Common myeloid progenitor, CD34-positive (primary cell): ENCODE results near the gene GALNT11.

Experiments
- CTCF ChIA-PET: fragments of 350-600 bp; sonication (Branson Sonifier 250); formaldehyde crosslinking; loops from one replicate; lab custom pipeline; 2021; ENCODE audit warnings: antibody characterized with exemption; lab: Charles Lee
- POLR2A ChIA-PET: fragments of 350-600 bp; sonication (Branson Sonifier 250); formaldehyde crosslinking; loops from one replicate; lab custom pipeline; 2021; ENCODE audit warnings: antibody characterized with exemption; lab: Charles Lee
- DNase-seq, 3 donors: peaks; one replicate each; pipeline versions ENCODE4 v3.0.0 to v3.0.0-alpha.2; 2013
- H3K27ac ChIP-seq, 2 experiments: 1 replicate in 1 of 2; 2 replicates in 1 of 2; pipeline ENCODE4 v1.7.0; 2013; ENCODE audit warnings: inconsistent platforms in 2 of 2, low read length in 2 of 2, mild to moderate bottlenecking in 2 of 2, low read depth in 1 of 2, moderate library complexity in 1 of 2; ENCODE audit not compliant: severe bottlenecking in 2 of 2, insufficient read depth in 1 of 2, poor library complexity in 1 of 2
- H3K27me3 ChIP-seq, 5 experiments: replicated peaks in 2 of 5; 1 replicate in 3 of 5; 2 replicates in 2 of 5; pipeline versions ENCODE4 v1.6.1 to v1.7.0; 2013; ENCODE audit warnings: low read length in 4 of 5, mild to moderate bottlenecking in 2 of 5, moderate library complexity in 2 of 5, inconsistent platforms in 1 of 5; ENCODE audit not compliant: insufficient read depth in 5 of 5, control insufficient read depth in 4 of 5
- H3K36me3 ChIP-seq, 4 experiments: 1 replicate in 2 of 4; 2 replicates in 2 of 4; pipeline versions ENCODE4 v1.6.1 to v1.7.0; 2013; ENCODE audit warnings: low read length in 3 of 4, control low read depth in 1 of 4, mild to moderate bottlenecking in 1 of 4; ENCODE audit not compliant: control insufficient read depth in 4 of 4, insufficient read depth in 4 of 4
- H3K4me1 ChIP-seq, 4 experiments: 1 replicate in 3 of 4; 2 replicates in 1 of 4; pipeline versions ENCODE4 v1.6.1 to v1.7.1; 2013; ENCODE audit warnings: low read length in 3 of 4, mild to moderate bottlenecking in 3 of 4, control low read depth in 1 of 4, inconsistent platforms in 1 of 4, moderate library complexity in 1 of 4; ENCODE audit not compliant: control insufficient read depth in 4 of 4, insufficient read depth in 4 of 4; ENCODE audit errors: control extremely low read depth in 1 of 4
- H3K4me3 ChIP-seq, 7 experiments: 1 replicate in 4 of 7; 2 replicates in 3 of 7; pipeline versions ENCODE4 v1.5.1 to v1.7.0; 2013; ENCODE audit warnings: mild to moderate bottlenecking in 7 of 7, low read length in 6 of 7, moderate library complexity in 6 of 7, inconsistent platforms in 2 of 7, low read depth in 2 of 7, control low read depth in 1 of 7; ENCODE audit not compliant: insufficient read depth in 4 of 7, control insufficient read depth in 1 of 7; ENCODE audit errors: extremely low read depth in 1 of 7
- H3K9me3 ChIP-seq, 5 experiments: 1 replicate in 4 of 5; 2 replicates in 1 of 5; pipeline versions ENCODE4 v1.6.1 to v1.7.1; 2013; ENCODE audit warnings: low read length in 4 of 5, mild to moderate bottlenecking in 2 of 5, inconsistent platforms in 1 of 5, low read depth in 1 of 5, moderate library complexity in 1 of 5; ENCODE audit not compliant: control insufficient read depth in 4 of 5, insufficient read depth in 2 of 5; ENCODE audit errors: control extremely low read depth in 1 of 5
- WGBS: methylation state at CpG from one replicate; pipeline ENCODE4 v1.1.5; 2013; ENCODE audit not compliant: insufficient coverage; 5-methylcytosine and 5-hydroxymethylcytosine counted together

The GALNT11 gene

DNA sequence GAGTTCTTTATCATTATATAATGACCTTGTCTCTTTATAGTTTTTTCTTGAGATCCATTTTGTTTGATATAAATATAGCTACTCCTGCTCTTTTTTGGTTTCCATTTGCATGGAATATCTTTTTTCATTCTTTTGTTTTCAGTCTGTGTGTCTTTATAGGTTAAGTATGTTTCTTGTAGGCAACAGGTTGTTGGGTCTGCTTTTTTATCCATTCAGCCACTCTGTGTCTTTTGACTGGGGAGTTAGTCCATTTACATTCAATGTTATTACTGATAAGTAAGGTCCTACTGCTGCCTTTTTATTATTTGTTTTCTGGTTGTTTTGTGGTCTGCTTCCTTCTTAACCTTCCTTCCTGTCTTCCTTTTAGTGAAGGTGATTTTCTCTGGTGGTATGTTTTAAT is 21.1 kb downstream of the GALNT11 start:
- Histone ChIP-seq H3K4me1 (no peaks in the 10 kb centered on the region), H3K9me3 (peaks cover 1 to 19% (median 6%) of the 10 kb centered on the region in 5 experiments), H3K27ac (no peak overlapping the region), H3K4me3 (no peak overlapping the region), H3K36me3 (no peaks in the 10 kb centered on the region), H3K27me3 (no peaks in the 10 kb centered on the region)
- DNase-seq = no peak
- ChIA-PET POLR2A (no interaction called here), CTCF (no interaction called here)

- Histone ChIP-seq H3K27me3 (no peaks in the 10 kb centered on the region), H3K4me1 (no peaks in the 10 kb centered on the region), H3K36me3 (no peaks in the 10 kb centered on the region), H3K27ac (no peak overlapping the region), H3K4me3 (no peak overlapping the region), H3K9me3 (peaks cover 1 to 19% (median 6%) of the 10 kb centered on the region in 5 experiments)
- POLR2A ChIA-PET = no interaction called here
- DNase-seq = no peak
- 100% methylated on average over 1 of the region's 2 CpGs for WGBS
- CTCF ChIA-PET = no interaction called here
Measured at GRCh38 chr7:152048051-152048450, 22.6 kb downstream of the GALNT11 start.

DNA sequence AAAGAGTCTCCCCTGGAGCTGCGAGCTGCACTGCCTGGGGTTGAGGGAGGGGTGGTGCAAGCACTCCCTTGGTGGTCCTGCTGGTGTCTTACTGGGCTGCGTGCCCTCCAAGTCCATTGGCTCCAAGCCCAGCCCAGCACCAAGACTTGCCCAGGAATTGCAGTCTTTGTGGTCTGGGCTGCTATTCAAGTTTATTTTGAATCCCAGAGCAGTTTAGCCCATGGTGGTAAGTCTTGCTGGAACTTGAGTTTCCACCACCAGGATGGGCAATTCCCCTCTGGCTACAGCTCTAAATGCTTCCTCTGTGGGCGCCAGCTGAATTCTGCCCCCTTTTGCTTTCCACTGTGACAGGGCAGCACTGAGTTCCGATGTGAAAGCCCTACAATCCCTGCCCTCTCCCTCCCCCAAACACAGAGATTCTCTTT is 25.1 kb downstream of the GALNT11 start:
- Histone ChIP-seq H3K27me3 (no peaks in the 10 kb centered on the region), H3K36me3 (no peaks in the 10 kb centered on the region), H3K4me1 (no peaks in the 10 kb centered on the region), H3K4me3 (no peak overlapping the region), H3K27ac (no peak overlapping the region), H3K9me3 (peaks cover 0 to 9% (median 2%) of the 10 kb centered on the region in 5 experiments)
- ChIA-PET POLR2A (no interaction called here), CTCF (interaction anchor here (0.6 kb wide), 1 partner anchor 229 kb away, joined by 3 read pairs; no protein-coding TSS in a partner anchor)
- no peak for DNase-seq
- 92% methylated on average over 2 of the region's 4 CpGs for whole genome bisulfite sequencing

- H3K4me3 ChIP-seq = no peak overlapping the region
- no peak overlapping the region for H3K27ac ChIP-seq
- WGBS = no CpG with 5 or more reads among the region's 3 CpGs
- no peak for DNase-seq
- H3K4me1 ChIP-seq = no peaks in the 10 kb centered on the region
- no peaks in the 10 kb centered on the region for H3K36me3 ChIP-seq
- H3K9me3 ChIP-seq = peaks cover 0 to 9% (median 0%) of the 10 kb centered on the region in 5 experiments
- H3K27me3 ChIP-seq = no peaks in the 10 kb centered on the region
- CTCF ChIA-PET = no interaction called here
- POLR2A ChIA-PET = no interaction called here
Measured at GRCh38 chr7:152051968-152052367, 26.5 kb downstream of the GALNT11 start.

- H3K36me3 ChIP-seq = no peaks in the 10 kb centered on the region
- POLR2A ChIA-PET = no interaction called here
- 83% methylated on average over 3 of the region's 4 CpGs for whole genome bisulfite sequencing
- no peak overlapping the region for H3K27ac ChIP-seq
- H3K4me1 ChIP-seq = no peaks in the 10 kb centered on the region
- CTCF ChIA-PET = no interaction called here
- DNase-seq = no peak
- no peak overlapping the region for H3K4me3 ChIP-seq
- H3K9me3 ChIP-seq = peaks cover 0 to 9% (median 0%) of the 10 kb centered on the region in 5 experiments
- no peaks in the 10 kb centered on the region for H3K27me3 ChIP-seq
Measured at GRCh38 chr7:152052771-152053170, 27.3 kb downstream of the GALNT11 start.

DNA sequence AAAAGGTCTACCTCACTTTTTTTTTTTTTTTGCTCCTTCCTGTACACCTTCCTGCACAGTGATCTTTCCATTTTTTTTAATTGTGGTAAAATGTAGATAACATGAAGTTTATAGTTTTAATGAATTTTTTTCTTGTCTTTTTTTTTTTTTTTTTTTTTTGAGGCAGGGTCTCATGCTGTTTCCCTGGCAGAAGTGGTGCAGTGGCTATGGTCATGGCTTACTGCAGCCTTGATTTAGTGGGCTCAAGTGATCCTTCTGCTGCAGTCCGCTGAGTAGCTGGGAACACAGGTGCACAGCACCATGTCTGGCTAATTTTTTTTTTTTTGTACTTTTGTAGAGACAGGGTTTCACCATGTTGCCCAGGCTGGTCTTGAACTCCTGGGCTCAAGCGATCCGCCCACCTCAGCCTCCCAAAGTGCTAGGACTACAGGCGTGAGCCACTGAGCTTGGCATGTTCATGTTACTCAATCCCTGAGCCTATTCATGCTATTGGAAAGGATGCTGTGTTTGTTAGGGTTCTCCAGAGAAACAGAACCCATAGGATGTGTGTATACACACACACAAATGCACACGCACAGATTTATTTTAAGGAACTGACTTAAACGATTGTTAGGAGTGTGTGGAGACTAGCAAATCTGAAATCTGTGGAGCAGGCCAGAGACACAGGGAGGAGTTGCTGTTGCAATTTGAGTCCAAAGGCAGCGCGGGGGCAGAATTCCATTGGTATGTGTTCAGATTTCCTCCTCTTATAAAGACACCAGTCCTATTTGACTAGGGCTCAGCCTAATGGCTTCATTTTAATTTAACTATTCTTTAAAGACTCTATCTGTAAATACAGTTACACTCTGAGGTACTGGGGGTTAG is 29.1 kb downstream of the GALNT11 start:
- CTCF ChIA-PET = no interaction called here
- POLR2A ChIA-PET = no interaction called here
- no peaks in the 10 kb centered on the region for H3K27me3 ChIP-seq
- H3K4me1 ChIP-seq = no peaks in the 10 kb centered on the region
- H3K36me3 ChIP-seq = no peaks in the 10 kb centered on the region
- peaks cover 0 to 7% (median 0%) of the 10 kb centered on the region in 5 experiments for H3K9me3 ChIP-seq
- no peak for DNase-seq
- H3K27ac ChIP-seq = no peak overlapping the region
- 100% methylated on average over 3 of the region's 8 CpGs for WGBS
- no peak overlapping the region for H3K4me3 ChIP-seq

GRCh38 chr7:152056621-152057274 is 31.3 kb downstream of the GALNT11 start:
- DNase-seq = no peak
- Histone ChIP-seq H3K27me3 (no peaks in the 10 kb centered on the region), H3K36me3 (no peaks in the 10 kb centered on the region), H3K9me3 (peaks cover 0 to 5% (median 0%) of the 10 kb centered on the region in 5 experiments), H3K4me1 (no peaks in the 10 kb centered on the region), H3K4me3 (no peak overlapping the region), H3K27ac (no peak overlapping the region)
- 100% methylated on average over 2 of the region's 3 CpGs for WGBS
- POLR2A ChIA-PET = no interaction called here
- CTCF ChIA-PET = interaction anchor here (1.0 kb wide), 1 partner anchor 13 kb away, joined by 3 read pairs; no protein-coding TSS in a partner anchor
